Skeletal muscle cell (primary cell): Measurements from ENCODE around the gene BCKDK.
A peak's percentile ranks its signal among the peaks of the same experiment; 100 is the strongest.
"Not testable (repeated sequence)": the region's sequence is repeated elsewhere in the genome, so short reads cannot be mapped to it uniquely, and the experiment has no call there.

Experiments
- DNase-seq: peaks from one replicate; pipeline ENCODE4 v3.0.0-alpha.2; 2010; ENCODE audit warnings: low read depth
- H3K4me3 ChIP-seq: 2 replicates; pipeline ENCODE4 v1.5.1; 2011; ENCODE audit warnings: low read depth, mild to moderate bottlenecking, control low read depth, low read length, moderate library complexity

Gene BCKDK

DNA sequence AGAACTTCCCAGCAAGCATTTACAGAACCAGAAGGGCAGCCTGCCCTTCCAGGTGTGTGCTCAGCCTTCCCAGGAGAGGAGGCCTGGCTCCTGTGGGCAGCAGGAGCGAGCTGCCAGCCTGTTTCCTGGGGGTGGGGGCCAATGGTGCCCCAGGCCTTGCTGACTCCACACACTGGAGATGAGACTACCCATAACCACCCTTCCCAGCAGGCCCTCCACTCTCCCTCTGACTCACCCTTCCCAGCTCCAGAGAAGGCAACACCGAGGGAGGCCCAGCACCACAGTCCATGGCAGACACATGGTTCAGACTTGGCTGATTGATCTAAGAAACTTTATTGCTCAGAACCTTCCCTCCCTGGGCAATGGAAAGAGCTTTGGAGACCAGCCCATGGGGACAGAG is 17.6 kb upstream of the BCKDK start:
- H3K4me3 ChIP-seq: no peak overlapping the region
- DNase-seq: no peak

DNA sequence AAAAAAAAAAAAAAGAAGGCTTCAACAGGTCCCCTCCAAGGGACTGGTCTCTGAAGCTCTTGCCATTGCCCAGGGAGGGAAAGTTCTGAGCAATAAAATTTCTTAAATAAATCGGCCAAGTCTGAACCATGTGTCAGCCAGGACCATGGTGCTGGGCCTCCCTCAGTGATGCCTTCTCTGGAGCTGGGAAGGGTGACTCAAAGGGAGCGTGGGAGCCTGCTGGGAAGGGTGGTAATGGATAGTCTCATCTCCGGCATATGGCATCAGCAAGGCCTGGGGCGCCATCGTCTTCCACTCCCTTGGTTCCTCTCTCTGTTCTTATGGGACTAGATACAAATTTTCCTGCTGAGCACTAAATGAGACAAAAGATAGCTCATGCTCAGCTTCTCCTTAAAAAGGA is 15.9 kb upstream of the BCKDK start:
- H3K4me3 ChIP-seq: no peak overlapping the region
- DNase-seq: no peak

DNA sequence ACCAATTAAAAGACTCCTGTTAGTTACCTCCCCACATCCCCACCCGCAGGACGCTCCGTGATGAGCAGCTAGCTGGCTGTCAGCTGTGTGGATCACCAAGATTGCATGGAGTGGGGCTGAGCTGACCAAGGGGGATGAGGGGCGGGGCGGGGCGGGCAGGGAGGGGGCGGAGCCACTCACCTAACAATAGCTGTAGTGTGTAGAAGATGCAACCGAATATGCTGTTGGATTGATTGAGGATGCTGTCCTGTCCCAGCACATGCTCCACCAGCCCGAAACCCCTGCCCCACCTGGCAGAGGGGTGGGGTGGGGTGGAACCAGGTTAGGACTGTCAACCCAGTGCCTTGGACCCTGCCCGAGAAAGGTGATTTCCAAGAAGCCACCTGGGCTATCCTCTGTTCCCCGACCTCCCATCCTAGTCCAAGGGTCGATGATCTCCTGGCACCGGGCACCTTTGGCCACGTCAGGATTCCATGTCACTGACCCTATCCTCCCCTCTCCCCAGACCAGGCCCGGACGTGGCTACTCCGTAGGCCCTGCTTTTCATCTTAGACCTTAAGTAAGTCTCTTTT is 15.0 kb upstream of the BCKDK start:
- DNase-seq: no peak
- peak overlapping the region; percentile 96 for H3K4me3 ChIP-seq

DNA sequence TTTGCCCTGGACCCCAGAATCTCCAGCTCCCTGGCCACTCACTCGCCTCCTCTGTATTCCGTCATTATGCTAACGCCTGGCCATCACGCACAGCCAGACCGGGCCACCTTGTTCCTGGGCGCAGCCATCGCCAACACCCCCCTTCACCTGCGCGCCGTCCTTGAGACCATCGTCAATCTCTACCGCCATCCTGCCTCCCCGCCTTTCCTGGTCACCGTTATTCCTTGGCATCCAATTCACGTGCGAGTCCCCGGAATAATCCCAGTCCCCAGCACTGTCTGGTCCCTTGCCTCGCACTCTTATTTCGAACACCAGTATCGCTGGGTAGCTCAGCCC is 14.1 kb upstream of the BCKDK start:
- DNase-seq: no peak
- H3K4me3 ChIP-seq: peak overlapping the region; percentile 96

DNA sequence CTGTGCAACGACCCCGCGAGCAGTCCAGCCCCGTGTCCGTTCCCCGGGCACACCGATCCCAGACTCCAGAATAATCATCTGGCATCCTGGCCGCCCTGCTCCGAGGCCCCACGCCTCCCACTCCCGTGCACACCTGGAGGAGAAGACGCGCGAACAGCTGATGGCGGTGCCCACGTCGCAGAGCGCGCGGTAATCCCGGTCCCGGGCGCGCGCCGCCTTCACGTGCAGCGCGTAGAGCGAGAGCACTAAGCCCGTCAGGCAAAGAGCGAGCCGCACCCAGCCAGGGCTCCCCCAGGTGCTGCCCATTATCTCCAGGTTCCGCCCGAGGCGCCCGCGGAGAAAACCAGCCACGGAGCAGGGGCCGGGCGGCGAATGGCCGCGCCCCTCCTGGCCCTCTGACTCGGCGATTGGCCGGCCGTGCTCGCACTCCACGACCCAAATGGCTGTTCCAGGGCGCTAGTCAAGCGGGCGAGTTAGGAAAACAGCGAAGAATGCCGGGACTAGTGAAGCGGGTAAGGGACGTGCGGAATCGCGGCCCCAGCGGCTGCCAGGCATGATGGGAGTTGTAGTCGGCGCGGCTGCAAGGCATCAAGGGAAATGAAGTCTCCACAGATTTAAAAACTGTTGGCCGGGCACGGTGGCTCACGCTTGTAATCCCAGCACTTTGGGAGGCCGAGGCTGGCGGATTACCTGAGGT is 13.6 kb upstream of the BCKDK start, which contains the start of gene VKORC1:
Gene VKORC1, minus strand, starts transcription at position 374 of the 697 bp plus-strand sequence. Its CDS starts 68 bp downstream, at position 306.
- peak; percentile 89 for DNase-seq

DNA sequence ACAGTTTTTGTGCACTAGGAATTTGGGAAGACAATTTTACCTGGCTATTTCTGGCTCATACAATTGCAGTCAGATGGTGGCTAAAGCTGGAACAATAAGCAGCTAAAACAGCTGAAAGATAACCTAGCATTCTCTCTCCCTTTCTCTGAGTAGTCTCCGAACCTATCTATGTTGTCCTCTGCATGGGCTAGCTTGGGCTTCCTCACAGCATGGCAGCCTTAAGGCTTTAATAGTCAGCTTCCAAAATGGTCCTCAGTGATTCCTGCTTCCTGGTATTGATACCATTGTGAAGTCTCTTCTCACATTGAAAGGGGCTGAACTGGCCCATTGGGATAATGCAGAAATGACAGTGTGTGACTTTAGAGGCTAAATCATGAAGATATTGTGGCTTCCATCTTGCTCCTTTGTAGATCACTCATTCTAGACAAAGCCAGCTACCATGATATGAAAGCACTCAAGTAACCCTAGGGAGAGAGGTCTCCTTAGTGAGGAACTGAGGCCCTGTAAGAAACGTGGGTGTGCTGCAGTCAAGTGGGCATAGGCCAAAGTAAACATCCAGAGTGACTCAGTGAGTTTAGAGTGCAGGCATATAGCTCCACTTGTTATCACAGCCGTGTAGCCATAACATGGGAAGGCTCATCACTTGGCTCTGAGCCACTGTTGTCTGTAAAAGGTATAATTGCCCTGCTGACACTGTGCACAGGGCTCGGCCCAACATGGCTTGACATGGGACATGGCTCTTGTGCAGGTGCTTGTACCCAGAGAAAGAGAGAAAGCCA is 8.1 kb upstream of the BCKDK start:
- H3K4me3 ChIP-seq: no peak overlapping the region
- peak; percentile 67 for DNase-seq

More for the DNA sequence above, 13.6 kb upstream of the BCKDK start, which contains the start of gene VKORC1:
- H3K4me3 ChIP-seq: peak within 1 kb of the TSS; percentile 96

DNA sequence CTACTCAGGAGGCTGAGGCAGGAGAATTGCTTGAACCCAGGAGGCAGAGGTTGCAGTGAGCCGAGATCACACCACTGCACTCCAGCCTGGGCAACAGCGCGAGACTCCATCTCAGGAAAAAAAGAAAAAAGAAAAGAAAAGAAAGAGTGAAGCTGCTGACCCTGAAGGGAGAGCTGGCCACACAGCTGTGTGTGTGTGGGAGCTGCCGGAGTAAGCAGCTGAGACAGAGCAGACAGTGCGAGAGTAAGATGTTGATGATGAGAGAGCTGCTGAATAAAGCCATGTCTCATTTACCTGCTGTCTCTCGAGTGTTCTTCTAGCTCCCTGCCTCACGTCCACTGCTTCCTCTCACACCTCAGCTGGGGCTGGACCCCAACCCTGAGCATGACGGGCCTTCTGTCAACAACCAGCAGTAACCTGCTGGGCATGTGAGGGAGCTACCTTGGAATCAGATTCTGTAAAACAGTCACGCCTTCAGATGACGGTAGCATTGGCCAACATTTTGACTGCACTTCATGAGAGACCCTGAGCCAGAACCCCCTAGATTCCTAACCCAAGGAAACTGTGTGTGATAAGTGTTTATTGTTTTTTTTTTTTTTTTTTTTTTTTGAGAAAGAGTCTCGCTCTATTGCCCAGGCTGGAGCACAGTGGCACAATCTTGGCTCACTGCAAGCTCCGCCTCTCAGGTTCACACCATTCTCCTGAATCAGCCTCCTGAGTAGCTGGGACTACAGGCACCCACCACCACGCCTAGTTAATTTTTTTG is 7.1 kb upstream of the BCKDK start:
- H3K4me3 ChIP-seq, DNase-seq: not testable (repeated sequence)

DNA sequence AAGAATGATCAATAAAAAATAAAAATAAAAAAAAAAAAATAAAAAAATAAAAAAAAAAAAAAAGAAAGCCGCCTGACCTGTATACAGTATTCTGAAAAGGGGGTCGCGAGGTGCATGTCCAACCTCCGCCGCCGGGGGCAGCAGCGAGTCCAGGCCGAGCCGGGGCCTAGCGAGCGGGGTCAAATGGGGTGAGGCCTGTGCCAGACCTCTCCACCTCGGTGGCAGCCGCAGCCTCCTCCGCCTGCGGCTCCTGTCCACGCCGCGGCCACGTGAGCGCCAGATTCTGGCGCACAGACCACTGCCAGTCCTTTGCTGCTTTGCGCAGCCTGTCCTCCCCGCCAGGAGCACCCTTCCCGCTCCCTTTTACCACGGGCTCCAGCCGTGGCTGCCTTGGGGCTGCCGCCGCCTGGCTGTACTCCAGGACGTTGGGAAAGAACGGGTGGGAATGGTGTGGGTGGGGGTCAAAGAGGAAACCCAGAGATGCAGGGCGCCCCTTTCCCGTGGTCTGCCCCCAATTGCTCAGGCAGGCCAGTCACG is 2.4 kb upstream of the BCKDK start:
- no peak for DNase-seq
- no peak overlapping the region for H3K4me3 ChIP-seq

DNA sequence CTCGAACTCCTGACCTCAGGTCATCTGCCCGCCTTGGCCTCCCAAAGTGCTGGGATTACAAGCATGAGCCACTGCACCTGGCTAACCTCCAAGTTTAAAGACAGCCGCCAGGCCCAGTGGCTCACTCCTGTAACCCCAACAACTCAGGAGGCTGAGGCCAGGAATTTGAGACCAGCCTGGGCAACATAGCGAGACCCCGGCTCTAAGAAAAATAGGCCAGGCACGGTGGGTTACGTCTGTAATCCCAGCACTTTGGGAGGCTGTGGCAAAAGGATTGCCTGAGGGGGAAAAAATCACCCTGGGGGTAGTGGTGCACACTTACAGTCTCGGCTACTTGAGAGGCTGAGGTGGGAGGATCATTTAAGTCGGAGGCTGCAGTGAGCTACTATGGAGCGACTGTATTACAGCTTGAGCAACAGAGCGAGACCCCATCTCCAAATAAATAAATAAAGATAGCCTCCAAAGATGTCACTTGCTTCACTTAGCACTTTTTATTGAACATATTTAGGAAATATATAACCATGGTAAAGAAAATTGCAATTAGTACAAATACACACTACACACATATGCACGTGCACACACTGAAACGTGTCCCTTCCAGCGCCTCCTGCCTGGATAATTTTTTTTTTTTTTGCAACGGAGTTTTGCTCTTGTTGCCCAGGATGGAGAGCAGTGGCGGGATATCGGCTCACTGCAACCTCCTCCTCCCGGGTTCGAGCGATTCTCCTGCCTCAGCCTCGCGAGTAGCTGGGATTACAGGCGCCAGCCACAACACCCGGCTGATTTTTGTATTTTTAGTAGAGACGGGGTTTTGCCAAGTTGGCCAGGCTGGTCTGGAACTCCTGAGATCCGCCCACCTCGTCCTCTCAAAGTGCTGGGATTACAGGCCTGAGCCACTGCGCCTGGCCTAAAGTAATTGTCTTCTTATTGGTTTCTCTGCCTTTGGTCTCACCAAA is 1.4 kb upstream of the BCKDK start:
- no peak for DNase-seq
- H3K4me3 ChIP-seq: no peak overlapping the region

DNA sequence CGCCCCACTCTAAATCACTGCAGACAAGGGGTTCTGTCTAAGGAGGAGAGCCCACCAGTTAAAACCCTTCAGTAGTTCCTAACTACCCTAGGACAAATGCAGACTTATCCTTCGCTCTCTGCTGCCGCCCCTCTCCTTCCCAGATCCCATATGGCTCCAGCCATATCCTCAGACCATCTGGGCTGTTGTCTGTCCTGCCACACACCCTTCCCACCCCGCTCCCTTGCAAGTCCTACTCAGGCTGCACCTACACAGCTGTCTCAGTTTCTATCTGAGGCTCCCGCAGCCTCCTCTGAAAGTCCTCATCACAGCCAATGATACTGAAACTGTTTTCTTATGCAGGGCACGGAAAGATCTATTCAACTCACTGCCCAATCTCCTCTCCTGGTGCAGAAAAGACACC is 720 bp upstream of the BCKDK start:
- DNase-seq: no peak
- H3K4me3 ChIP-seq: peak overlapping the region; percentile 98

DNA sequence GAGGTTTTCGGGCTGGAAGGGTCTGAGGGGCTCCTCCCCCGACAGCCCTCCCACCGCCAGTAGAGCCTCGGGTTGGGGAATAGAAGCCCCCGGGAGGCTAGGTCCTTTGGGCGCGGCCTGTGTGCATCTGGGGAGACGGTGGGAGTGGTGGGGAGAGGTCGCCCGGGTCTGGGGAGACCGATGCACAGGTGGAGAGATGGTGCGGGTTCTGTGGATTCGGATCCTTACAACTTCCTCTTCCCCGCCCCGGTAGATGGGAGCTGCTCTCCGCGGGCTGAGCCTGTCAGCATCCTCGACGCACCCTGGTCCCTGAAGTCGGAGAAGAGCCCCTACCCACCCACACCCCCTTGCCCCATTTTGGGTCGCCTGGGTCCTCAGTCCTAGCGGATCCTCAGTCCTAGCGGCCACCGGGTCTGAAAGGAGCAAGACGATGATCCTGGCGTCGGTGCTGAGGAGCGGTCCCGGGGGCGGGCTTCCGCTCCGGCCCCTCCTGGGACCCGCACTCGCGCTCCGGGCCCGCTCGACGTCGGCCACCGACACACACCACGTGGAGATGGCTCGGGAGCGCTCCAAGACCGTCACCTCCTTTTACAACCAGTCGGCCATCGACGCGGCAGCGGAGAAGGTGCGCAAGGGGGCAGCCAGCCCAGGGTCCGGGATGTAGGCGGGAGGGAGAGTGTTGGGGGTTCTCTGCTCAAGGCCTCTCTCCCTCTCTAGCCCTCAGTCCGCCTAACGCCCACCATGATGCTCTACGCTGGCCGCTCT is 790 bp downstream of the BCKDK start:
- H3K4me3 ChIP-seq: peak overlapping the region; percentile 98
- no peak for DNase-seq

DNA sequence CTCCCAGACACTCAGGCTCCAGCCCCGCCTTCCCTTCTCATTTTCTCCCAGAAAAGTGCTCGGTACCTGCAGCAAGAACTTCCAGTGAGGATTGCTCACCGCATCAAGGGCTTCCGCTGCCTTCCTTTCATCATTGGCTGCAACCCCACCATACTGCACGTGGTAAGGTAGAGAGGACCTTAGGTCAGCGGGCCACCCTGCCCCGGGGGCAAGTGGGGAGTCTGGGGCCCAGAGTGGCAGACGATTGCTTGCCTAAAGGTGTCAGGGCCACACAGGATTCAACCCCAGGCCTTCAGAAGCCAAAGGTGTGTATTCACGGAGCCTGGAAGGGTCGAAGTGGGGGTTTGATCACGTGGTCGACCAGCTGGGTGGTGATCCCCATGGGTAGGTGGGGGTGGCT is 1.4 kb downstream of the BCKDK start:
- DNase-seq: no peak
- H3K4me3 ChIP-seq: peak overlapping the region; percentile 98

DNA sequence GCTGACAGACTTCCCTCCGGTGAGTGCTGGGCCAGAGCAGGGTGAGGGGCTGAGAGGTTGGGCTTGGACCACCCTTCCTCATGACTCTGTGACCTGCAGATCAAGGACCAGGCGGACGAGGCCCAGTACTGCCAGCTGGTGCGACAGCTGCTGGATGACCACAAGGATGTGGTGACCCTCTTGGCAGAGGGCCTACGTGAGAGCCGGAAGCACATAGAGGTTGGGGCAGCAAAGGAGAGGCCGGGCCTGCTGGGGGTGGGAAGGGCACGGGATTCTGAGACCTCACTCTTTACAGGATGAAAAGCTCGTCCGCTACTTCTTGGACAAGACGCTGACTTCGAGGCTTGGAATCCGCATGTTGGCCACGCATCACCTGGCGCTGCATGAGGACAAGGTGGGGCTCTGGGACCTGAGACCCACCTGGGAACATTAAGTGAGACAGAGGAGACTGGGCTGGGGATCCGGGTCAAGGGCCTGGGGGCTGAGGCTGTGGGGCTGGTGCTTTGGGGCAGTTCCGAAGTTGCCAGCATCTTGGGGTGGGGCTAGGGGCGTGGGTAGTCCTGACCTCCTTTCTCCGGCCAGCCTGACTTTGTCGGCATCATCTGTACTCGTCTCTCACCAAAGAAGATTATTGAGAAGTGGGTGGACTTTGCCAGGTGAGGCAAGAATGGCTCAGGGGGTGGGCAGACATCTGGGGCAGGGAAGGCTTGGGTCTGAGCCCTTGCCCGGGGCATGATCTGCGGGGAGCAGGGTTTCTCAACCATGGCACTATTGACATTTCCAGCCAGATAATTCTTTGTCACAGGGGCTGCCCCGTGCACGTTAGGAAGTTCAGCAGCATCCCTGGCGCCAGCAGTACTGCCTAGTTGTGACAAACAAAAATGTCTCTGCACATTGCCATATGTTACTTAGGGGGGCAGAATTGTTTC is 2.2 kb downstream of the BCKDK start:
- H3K4me3 ChIP-seq: no peak overlapping the region
- DNase-seq: no peak

DNA sequence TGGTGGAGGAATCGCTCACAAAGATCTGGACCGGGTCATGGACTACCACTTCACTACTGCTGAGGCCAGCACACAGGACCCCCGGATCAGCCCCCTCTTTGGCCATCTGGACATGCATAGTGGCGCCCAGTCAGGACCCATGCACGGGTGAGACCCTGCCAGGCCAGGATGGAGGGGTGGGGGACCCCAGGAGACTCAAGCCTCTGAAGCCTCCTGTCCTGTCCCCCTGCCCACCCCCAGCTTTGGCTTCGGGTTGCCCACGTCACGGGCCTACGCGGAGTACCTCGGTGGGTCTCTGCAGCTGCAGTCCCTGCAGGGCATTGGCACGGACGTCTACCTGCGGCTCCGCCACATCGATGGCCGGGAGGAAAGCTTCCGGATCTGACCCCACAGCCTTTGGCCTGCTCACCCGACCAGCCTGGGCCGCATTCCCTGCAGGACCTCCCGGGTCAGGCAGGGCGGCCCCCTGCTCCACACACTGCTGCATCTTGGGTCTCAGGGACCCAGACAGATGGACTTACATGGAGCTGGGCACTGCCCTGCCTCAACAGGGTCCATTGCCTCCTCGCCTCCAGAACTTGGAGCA is 3.8 kb downstream of the BCKDK start:
- DNase-seq: no peak
- H3K4me3 ChIP-seq: no peak overlapping the region

DNA sequence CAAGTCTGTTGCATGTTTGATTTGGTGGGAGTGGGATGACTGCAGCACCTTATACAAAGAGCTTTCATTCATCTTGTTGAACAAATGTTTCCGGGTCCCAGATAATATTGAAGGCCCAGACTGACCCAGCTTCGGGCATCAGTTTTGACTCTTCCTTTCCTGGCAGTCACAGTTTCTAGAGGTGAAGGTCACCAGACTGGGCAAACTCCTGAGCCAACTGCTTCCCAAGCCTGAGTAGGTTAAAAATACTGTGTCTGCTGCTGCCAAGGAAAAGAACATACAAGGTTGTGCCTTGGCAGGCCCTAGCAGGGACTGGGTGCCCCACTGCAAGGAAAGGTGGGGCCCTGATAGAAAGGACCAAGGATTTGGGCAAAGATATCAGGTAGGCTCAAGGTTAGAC is 4.5 kb downstream of the BCKDK start:
- no peak overlapping the region for H3K4me3 ChIP-seq
- DNase-seq: no peak
